ENCODE measurements around the gene OTOS.

- TF ChIP-seq CTCF (IDR thresholded peaks at IDR 0.05 in 2 of 3, conservative IDR thresholded peaks at IDR 0.05 in 1 of 3; ENCODE audit: borderline replicate concordance in 1 of 3, insufficient read depth in 1 of 3, low read depth in 2 of 3, low read length in 2 of 3) (no peak), POLR2AphosphoS5 (IDR thresholded peaks at IDR 0.05; ENCODE audit: low read depth, low read length) (no peak), EZH2 (IDR thresholded peaks at IDR 0.05) (no peak), POLR2A (IDR thresholded peaks at IDR 0.05; ENCODE audit: borderline replicate concordance, extremely low read depth, insufficient read depth, insufficient read length) (no peak), RAD21 (IDR thresholded peaks at IDR 0.05; ENCODE audit: low read depth) (no peak), ZBTB33 (IDR thresholded peaks at IDR 0.05; ENCODE audit: extremely low read depth, insufficient replicate concordance, low read length) (no peak), REST (IDR thresholded peaks at IDR 0.05; ENCODE audit: low read depth) (no peak), ZNF274 (IDR thresholded peaks at IDR 0.05; ENCODE audit: low read depth, low read length) (no peak), TCF7L2 (IDR thresholded peaks at IDR 0.05; ENCODE audit: borderline replicate concordance, extremely low read depth, insufficient read depth, insufficient read length) (no peak)
These were observed 462 bp upstream of the OTOS start for GRCh38 chr2:240140920-240141319.

Measured in HCT116 (cell line).